ENCODE results near the gene FOSL2.

Gene FOSL2

DNA sequence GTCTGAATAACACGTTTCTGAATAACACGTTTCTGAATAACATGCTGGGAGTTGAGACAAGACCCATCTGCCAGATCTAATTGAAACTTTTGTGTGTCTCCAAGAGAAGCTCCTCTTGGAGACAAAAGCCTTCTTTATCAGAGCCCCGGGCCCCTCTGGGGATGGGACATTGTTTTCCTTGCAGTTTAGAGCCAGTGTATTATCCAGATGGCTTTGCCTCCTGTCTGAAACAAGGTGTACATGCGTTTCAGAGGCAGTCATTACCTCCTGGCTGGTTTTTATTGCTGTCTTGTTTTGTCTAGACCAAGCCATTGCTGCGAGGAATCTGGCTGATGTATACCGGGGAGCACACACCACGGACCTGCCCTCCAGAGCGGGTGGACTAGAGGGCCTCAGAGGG, 7.8 kb downstream of the FOSL2 start:
- no peak for TF ChIP-seq POLR2AphosphoS5 (IDR thresholded peaks at IDR 0.05; ENCODE audit: low read depth)
- TF ChIP-seq, protein P1, sequence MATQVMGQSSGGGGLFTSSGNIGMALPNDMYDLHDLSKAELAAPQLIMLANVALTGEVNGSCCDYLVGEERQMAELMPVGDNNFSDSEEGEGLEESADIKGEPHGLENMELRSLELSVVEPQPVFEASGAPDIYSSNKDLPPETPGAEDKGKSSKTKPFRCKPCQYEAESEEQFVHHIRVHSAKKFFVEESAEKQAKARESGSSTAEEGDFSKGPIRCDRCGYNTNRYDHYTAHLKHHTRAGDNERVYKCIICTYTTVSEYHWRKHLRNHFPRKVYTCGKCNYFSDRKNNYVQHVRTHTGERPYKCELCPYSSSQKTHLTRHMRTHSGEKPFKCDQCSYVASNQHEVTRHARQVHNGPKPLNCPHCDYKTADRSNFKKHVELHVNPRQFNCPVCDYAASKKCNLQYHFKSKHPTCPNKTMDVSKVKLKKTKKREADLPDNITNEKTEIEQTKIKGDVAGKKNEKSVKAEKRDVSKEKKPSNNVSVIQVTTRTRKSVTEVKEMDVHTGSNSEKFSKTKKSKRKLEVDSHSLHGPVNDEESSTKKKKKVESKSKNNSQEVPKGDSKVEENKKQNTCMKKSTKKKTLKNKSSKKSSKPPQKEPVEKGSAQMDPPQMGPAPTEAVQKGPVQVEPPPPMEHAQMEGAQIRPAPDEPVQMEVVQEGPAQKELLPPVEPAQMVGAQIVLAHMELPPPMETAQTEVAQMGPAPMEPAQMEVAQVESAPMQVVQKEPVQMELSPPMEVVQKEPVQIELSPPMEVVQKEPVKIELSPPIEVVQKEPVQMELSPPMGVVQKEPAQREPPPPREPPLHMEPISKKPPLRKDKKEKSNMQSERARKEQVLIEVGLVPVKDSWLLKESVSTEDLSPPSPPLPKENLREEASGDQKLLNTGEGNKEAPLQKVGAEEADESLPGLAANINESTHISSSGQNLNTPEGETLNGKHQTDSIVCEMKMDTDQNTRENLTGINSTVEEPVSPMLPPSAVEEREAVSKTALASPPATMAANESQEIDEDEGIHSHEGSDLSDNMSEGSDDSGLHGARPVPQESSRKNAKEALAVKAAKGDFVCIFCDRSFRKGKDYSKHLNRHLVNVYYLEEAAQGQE (IDR thresholded peaks at IDR 0.05; ENCODE audit: insufficient replicate concordance, low read depth) = no peak
- no peak for TF ChIP-seq GABPA (IDR thresholded peaks at IDR 0.05; ENCODE audit: low read depth)
- no peak for TF ChIP-seq SPI1 (IDR thresholded peaks at IDR 0.05; ENCODE audit: borderline replicate concordance, low read depth)
- TF ChIP-seq, protein P2, sequence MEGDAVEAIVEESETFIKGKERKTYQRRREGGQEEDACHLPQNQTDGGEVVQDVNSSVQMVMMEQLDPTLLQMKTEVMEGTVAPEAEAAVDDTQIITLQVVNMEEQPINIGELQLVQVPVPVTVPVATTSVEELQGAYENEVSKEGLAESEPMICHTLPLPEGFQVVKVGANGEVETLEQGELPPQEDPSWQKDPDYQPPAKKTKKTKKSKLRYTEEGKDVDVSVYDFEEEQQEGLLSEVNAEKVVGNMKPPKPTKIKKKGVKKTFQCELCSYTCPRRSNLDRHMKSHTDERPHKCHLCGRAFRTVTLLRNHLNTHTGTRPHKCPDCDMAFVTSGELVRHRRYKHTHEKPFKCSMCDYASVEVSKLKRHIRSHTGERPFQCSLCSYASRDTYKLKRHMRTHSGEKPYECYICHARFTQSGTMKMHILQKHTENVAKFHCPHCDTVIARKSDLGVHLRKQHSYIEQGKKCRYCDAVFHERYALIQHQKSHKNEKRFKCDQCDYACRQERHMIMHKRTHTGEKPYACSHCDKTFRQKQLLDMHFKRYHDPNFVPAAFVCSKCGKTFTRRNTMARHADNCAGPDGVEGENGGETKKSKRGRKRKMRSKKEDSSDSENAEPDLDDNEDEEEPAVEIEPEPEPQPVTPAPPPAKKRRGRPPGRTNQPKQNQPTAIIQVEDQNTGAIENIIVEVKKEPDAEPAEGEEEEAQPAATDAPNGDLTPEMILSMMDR (IDR thresholded peaks at IDR 0.05; ENCODE audit: insufficient read depth, low read length) = no peak
- Histone ChIP-seq H3K4me3 (replicated peaks; ENCODE audit: insufficient read depth, low read length) (no peak overlapping the region), H3K27ac (replicated peaks) (no peak overlapping the region), H3K27me3 (ENCODE audit: insufficient read depth, poor library complexity, severe bottlenecking) (no peaks in the 10 kb centered on the region)
- no peak for DNase-seq (ENCODE audit: low read depth in 1 of 2, low spot score in 1 of 2)

DNA sequence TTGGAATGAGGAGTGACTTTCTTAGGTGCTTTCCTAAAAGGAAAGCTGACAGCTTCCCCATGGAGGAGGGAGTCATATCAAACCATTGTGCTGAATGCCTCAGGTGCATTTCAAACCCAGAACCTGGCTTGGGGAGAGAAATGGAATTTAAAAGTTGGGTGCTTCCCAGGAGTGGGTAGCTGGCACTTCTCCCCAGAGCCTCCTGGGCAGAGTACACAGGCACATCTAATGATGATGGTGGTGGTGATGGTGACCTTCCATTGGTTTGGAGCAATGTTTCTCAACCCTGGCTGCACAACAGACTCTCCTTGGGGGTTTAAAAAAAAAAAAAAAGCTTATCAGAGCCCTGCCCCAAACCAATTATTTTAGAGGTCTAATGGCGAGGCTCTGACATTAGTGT, 8.3 kb downstream of the FOSL2 start:
- no peaks in the 10 kb centered on the region for H3K27me3 ChIP-seq (ENCODE audit: insufficient read depth, poor library complexity, severe bottlenecking)
- no peak overlapping the region for H3K27ac ChIP-seq (replicated peaks)
- H3K4me3 ChIP-seq (replicated peaks; ENCODE audit: insufficient read depth, low read length) = no peak overlapping the region
- TF ChIP-seq, protein P1 (IDR thresholded peaks at IDR 0.05; ENCODE audit: insufficient replicate concordance, low read depth) = no peak
- no peak for TF ChIP-seq POLR2AphosphoS5 (IDR thresholded peaks at IDR 0.05; ENCODE audit: low read depth)
- no peak for TF ChIP-seq SPI1 (IDR thresholded peaks at IDR 0.05; ENCODE audit: borderline replicate concordance, low read depth)
- TF ChIP-seq GABPA (IDR thresholded peaks at IDR 0.05; ENCODE audit: low read depth) = no peak
- TF ChIP-seq, protein P2 (IDR thresholded peaks at IDR 0.05; ENCODE audit: insufficient read depth, low read length) = no peak
- no peak for DNase-seq (ENCODE audit: low read depth in 1 of 2, low spot score in 1 of 2)

DNA sequence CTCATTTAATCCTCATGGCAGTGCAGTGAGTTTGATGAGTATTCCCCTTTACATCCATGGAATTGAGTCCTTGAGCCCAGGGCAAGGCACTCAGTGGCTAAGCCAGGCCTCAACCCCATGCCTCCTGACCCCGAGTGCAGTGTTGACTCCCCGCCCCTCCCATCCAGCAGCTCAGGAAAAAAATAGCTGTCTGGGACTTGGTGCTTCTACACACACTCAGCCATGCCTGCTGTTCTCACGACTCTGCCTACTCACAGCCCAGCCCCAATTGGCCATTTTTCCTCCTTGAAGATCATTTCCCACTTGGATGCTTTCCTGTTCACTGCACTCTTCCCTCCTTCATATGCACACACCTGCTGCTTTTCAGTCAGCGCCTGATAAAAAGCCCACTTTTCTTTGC, 8.8 kb downstream of the FOSL2 start:
- TF ChIP-seq, protein P2 (IDR thresholded peaks at IDR 0.05; ENCODE audit: insufficient read depth, low read length) = no peak
- TF ChIP-seq POLR2AphosphoS5 (IDR thresholded peaks at IDR 0.05; ENCODE audit: low read depth) = no peak
- TF ChIP-seq, protein P1 (IDR thresholded peaks at IDR 0.05; ENCODE audit: insufficient replicate concordance, low read depth) = no peak
- no peak overlapping the region for H3K4me3 ChIP-seq (replicated peaks; ENCODE audit: insufficient read depth, low read length)
- no peak for DNase-seq (ENCODE audit: low read depth in 1 of 2, low spot score in 1 of 2)

More for the DNA sequence above, 8.8 kb downstream of the FOSL2 start:
- no peak overlapping the region for H3K27ac ChIP-seq (replicated peaks)
- no peaks in the 10 kb centered on the region for H3K27me3 ChIP-seq (ENCODE audit: insufficient read depth, poor library complexity, severe bottlenecking)

Measured in HL-60 (cell line).